GM18508 (cell line): ENCODE measurements around the gene IFT122.
"Not testable (repeated sequence)": the region's sequence is repeated elsewhere in the genome, so short reads cannot be mapped to it uniquely, and the experiment has no call there.

Experiments
- ATAC-seq: cut with Tn5 transposase; IDR thresholded peaks from one replicate; pipeline ENCODE4 v1.9.1; 2021; ENCODE audit warnings: moderate number of reproducible peaks; ENCODE audit not compliant: insufficient read depth, unreplicated experiment

Gene IFT122

GRCh38 chr3:129490273-129490675 lies 50.2 kb downstream of the IFT122 start:
- ATAC-seq: no peak

DNA sequence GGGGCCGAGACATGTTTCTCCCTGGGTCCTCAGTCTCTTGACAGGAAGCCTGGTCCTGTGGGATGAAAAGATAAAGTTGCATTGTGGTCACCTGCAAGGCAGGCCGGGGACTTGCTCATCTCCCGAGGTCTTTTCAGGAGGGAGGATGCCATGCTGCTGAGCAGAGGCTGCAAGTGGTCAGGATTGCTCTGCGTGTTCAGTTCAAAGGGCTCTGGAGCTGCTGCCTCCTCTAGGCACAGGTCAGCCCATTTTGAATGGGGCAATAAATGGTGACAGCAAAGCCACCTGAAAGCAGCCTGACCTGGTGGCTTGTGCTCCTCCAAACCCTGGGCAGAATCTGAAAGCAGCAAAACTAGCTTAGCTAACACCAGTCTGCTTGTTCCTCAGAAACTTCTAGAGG lies 51.1 kb downstream of the IFT122 start:
- ATAC-seq: not testable (repeated sequence)

DNA sequence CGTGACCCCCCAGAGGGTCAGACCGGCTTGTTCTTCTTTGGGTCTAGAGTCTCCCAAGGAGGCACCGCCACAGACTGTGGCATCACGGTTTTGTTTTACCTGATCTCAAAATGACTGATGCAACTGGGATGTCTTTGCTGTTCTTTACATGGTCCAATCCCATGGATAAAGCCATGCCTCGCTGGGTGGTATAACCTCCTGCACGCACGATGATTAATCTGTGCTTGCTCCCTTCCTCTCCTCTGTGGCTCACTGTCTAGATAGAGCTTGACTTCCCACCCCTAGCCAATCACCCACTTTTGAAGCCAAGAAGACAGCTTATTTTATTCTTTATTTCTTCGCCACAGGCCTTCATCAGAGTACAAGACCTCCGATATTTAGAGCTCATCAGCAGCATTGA lies 51.8 kb downstream of the IFT122 start:
- ATAC-seq: no peak

DNA sequence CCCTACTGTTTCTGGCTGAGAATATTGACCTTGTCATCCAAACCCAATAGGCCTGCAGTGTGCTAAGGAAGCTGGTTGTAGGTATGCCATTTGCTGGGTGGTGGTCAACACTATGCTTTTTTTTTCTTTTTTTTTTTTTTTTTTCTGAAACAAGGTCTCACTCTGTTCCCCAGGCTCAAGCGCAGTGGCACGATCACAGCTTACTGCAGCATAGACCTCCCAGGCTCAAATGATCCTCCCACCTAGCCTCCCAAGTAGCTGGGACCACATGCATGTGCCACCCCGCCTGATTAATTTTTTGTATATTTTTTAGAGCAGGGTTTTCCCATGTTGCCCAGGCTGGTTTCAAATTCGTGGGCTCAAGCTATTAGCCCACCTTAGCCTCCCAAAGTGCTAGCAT lies 52.7 kb downstream of the IFT122 start:
- ATAC-seq: no peak

DNA sequence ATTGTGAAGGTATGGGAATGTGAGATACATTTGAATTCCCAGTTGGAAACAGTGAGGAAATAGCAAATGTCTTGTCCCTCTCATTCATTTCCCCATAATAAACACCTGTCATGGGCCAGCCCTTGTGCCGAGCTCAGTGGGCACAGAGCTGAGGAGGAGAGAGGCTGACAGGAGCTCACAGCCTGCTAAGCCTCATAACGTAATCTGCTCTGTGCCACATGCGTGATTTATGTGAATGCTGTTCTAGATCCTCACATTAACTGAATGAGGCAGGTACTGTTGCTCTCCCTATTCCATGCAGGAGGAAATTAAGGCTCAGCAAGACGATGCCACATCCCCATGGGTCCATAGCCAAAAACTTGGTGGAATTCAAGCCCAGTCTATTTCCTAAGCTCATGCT lies 53.2 kb downstream of the IFT122 start:
- ATAC-seq: no peak

DNA sequence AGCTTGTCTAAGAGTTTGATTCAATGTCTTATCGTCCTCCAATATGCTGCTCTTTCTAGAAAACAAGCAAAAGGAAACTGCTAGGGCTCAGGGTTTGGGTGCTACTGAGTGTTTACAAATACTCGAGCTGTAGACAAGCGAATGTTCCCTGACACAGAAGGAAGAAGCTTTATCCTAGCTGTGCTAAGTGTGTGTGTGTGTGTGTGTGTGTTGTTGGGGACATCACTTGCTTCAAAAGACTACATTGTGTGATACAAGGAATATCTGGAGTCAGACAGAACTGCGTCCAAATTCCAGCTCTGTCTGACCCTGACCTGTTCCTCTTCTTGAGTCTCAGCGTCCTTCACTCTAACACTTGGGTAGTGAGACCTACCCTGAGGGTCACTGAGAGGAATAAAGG lies 54.5 kb downstream of the IFT122 start:
- not testable (repeated sequence) for ATAC-seq

- ATAC-seq: not testable (repeated sequence)
Measured at GRCh38 chr3:129495006-129495639, 55.1 kb downstream of the IFT122 start.

GRCh38 chr3:129497876-129498275 lies 57.9 kb downstream of the IFT122 start:
- ATAC-seq: not testable (repeated sequence)

- ATAC-seq: not testable (repeated sequence)
Measured at GRCh38 chr3:129498603-129499488, 58.8 kb downstream of the IFT122 start.

DNA sequence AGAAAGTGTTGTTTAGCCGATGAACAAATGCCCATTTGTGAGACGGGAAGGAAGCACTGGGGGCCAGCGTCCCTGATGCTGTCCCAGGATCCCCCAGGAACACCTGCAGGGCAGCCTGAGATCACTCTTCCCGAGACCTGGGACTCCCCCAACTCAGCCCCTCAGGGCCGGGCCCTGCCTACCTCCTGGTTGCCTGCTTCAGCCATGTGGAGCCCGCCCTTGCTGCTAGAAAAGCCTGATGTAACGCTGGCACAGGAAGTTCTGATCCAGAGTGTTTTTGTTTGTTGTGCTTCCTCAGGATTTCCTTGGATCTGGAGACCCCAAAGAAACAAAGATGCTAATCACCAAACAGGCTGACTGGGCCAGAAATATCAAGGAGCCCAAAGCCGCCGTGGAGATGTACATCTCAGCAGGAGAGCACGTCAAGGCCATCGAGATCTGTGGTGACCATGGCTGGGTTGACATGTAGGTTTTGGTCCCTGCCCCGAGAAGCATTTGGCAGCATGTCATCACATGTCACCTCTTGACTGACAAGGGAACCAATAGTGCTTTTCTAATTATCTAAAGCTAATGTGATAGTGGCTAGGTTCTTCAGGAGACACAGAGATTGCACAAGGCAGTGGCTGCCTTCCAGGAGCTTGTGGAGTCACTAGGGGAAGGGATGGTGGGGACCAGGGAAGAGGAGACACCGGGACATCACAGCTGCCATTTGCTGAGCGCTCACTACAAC lies 59.7 kb downstream of the IFT122 start:
- ATAC-seq: not testable (repeated sequence)

GRCh38 chr3:129500334-129500658 lies 60.3 kb downstream of the IFT122 start:
- ATAC-seq: no peak

DNA sequence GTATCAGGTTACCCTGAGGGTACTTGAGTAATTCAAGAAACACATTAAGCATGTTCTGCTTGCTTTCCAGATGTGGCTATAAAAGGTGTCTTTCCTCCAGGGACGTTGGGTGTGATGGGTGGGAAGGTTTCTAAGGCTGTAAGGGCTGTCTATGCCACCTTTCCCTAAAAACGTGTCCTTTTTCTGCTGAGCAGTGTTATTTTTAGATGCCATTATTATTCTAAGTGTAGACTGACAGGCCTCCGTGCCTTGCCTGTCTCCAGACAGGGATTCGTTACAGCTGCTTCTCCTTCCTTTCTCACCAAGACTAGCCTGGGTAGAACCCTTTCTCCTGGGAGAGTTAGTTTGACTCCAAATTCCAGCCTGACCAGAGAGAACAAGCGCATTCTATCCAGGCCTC lies 61.6 kb downstream of the IFT122 start:
- ATAC-seq: no peak

DNA sequence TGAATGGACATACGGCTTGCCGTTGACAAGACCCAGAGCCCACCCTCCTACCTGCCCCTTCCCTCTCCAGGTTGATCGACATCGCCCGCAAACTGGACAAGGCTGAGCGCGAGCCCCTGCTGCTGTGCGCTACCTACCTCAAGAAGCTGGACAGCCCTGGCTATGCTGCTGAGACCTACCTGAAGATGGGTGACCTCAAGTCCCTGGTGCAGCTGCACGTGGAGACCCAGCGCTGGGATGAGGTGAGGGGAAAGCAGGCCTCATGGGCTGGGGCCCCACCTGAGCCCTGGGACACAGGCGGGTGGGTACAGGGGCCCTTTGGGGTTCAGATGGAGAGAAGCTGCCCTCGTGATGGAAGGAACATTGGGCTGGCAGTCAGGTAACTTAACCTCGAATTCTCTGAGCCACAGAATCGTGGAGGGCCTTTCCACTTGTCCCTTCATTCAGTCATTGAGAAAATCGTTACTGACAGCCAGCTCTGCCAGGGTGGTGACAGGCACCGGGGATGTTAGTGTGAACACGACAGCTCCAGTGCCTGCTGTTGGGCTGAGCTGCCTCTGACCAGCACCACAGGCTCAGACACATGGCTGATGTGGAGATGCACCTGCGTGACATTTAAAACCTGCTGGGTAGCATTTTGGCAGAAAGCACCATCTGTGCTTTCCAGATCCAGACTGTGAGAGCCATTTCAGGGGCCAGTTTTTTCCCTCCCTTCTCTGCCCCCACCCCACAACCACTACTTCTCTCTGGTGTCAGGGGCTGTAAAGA lies 62.8 kb downstream of the IFT122 start:
- ATAC-seq: no peak

GRCh38 chr3:129503471-129504291 lies 63.7 kb downstream of the IFT122 start:
- ATAC-seq: no peak

- no peak for ATAC-seq
Measured at GRCh38 chr3:129504471-129505100, 64.6 kb downstream of the IFT122 start.

- ATAC-seq: no peak
Measured at GRCh38 chr3:129505341-129505740, 65.3 kb downstream of the IFT122 start.

DNA sequence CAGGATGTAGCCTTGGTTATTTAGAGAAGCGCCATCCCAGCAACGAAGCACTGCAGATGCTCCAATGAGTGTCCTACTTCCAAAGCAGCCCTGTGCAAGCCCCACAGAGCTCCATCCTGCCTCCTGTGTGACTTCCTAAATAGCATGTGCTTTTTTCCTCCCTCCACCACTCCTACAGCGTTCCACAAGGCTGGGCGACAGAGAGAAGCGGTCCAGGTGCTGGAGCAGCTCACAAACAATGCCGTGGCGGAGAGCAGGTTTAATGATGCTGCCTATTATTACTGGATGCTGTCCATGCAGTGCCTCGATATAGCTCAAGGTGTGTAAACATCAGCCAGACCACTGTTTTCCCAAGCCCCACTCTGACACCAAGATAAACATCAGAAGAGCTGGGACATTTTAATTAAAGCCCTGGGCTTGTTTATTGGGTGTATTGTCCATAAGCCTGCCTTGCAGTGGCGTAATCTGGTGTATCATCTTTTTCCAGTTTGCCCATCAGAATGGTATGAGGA lies 66.3 kb downstream of the IFT122 start:
- no peak for ATAC-seq

DNA sequence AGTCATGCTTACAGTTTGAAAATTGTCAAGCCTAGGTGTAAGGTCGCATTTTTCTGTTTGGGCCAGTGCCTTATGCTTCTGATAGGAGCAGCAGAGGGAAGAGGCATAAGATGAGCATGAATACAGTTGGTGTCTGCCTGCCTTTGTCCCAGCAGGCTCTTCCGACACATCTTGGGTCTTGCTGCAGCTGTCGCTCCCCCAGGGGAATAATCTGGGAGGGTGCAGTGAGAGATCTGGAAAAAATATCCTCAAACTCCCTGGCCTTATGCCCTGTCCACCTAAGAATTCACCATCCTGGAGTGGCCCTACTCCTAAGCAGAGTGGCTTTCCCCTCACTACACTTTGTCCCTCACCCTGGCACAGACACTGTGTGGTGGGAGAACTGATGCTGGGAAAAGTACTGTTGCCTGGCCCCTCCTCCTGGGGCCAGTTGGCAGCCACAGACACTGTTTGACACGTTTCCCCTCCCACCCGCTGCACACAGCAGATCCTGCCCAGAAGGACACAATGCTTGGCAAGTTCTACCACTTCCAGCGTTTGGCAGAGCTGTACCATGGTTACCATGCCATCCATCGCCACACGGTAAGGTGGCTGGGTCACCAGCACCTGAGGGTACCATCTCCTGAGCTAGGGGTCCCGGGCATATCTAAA lies 67.3 kb downstream of the IFT122 start:
- no peak for ATAC-seq
